ENCODE measurements around the gene KCNK10.

DNA sequence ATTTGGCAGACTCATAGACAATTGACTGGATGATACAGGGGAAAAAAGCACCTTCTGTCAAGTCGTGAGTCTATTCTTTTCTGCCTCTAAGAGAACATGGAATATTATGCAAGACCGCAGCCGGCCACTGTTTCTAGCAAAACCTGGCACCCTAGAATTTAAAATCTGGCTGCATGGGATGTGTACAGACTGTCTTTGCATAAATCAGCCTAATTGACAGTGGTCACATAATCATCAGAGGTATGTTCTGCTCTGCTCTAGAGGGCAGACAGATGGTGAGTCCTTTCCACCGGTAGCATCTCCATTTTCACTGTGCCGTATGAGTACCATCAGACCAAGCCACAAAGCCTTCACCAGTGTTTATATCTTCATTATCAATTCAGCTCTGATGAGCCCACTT, 80.6 kb downstream of the KCNK10 start:
- no peak for TF ChIP-seq CTCF (IDR thresholded peaks at IDR 0.05; ENCODE audit: low read depth, low read length)
- TF ChIP-seq, protein P1, sequence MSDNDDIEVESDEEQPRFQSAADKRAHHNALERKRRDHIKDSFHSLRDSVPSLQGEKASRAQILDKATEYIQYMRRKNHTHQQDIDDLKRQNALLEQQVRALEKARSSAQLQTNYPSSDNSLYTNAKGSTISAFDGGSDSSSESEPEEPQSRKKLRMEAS (IDR thresholded peaks at IDR 0.05; ENCODE audit: low read depth, low read length) = no peak
